Activated CD4-positive, alpha-beta T cell treated with anti-CD3 and anti-CD28 coated beads, Interleukin-2, amount 50 U/mL, for 1 hour (primary cell): ENCODE results near the gene ODAD3.
"Not testable (repeated sequence)": the region's sequence is repeated elsewhere in the genome, so short reads cannot be mapped to it uniquely, and the experiment has no call there.

Experiments used
- DNase-seq: peaks from one replicate; pipeline ENCODE4 v3.0.0-alpha.2; 2020

The ODAD3 gene

DNA sequence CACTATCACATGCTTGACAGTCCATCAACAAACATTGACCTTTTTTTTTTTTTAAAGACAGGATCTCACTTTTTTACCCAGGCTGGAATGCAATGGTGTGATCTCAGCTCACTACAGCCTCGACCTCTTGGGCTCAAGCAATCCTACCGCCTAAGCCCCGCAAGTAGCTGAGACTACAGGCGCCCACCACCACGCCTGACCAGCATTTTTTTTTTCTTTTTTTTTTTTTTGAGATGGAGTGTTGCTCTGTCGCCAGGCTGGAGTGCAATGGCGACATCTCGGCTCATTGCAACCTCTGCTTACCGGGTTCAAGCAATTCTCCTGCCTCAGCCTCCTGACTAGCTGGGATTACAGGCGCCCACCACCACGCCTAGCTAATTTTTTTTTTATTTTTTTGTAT is 24.0 kb upstream of the ODAD3 start:
- not testable (repeated sequence) for DNase-seq

DNA sequence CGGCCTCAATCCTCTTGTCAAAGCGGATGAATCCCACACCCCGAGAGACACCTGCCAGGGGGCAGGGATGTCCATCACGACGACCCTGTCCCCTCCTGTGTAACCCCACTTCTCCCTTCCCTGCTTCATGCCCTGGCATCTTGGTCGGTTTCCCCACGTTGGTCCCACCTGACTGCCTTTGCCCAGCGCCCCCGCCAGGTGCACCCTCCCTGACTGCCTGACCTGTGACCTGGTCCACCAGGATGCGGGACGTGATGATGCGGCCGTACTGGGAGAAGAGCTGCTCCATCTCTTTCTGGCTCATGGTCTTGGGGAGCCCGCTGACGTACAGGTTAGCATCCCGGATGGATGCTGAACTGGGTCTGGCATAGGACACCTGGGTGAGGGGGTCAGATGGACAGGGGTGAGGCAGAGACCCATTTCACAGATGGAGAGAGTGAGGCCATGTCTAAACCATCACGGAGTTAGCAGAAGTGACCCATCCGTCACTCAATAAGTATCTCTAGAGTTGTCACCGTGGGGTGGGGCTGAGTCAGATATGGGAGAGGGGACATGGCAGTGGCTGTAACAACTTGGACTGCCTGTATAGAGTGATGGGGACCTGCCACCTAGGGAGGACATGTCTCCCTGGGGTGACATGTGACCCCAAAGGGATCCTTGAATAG is 23.4 kb upstream of the ODAD3 start:
- no peak for DNase-seq

DNA sequence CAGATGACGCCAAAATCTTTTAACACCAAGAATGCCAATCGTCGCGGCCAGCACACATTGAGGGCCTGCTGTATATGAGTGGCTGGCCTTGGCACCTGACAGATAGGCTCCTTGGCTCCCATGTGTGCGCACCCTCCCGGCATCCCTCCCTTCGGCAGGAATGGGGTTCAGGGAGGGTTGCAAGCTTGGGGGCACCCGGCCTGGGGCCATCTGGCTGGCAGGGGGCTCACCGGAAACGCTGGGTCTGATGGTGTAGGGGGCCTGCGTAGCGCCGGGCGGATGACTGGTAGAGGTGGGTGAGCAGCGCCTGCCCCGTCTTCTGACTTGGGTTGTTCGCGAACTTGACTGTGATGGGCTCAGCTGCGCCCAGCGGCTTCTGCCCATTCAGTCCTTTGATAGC is 22.9 kb upstream of the ODAD3 start:
- no peak for DNase-seq

DNA sequence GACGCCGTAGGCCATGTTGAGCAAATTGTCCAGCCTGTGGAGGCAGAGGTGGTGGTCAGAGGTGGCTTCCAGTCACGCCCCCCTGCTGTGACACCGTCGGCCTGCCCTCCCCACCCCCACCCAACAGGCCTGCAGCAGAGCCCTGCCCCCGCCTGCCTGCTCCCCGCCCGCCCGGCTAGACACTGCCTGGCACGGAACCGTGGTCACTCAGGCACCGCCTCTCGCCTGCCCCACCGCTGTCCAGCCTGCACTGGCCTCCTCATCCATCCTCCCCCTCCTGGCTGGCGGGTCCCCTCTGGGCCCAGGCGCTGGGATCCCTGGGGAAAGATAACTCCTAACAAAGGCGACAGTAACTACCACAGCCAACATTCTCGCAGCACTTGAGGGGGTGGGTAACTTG is 22.2 kb upstream of the ODAD3 start:
- DNase-seq, result no peak

DNA sequence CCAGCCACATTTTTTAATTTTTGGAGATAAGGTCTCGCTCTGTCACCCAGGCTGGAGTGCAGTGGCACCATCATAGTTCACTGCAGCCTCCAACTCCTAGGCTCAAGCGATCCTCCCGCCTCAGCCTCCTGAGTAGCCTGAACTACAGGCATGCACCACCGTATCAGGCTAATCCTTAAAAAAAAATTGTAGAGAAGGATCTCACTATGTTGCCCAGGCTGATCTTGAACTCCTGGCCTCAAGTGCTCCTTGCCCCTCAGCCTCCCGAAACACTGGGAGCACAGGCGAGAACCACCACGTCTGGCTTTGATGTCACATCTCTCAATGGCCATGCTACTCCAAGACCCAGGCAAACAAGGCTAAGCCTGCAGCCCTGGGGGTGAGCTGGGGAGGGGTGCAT is 21.7 kb upstream of the ODAD3 start:
- DNase-seq, result no peak

DNA sequence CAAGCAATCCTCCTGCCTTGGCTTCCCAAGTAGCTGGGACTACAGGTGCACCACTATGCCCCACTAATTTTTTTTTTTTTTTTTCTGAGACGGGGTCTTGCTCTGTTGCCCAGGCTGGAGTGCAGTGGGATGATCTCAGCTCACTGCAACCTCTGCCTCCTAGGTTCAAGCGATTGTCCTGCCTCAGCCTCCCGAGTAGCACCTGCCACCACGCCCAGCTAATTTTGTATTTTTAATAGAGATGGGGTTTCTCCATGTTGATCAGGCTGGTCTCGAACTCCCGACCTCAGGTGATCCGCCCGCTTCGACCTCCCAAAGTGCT is 20.3 kb upstream of the ODAD3 start:
- DNase-seq, result not testable (repeated sequence)

DNA sequence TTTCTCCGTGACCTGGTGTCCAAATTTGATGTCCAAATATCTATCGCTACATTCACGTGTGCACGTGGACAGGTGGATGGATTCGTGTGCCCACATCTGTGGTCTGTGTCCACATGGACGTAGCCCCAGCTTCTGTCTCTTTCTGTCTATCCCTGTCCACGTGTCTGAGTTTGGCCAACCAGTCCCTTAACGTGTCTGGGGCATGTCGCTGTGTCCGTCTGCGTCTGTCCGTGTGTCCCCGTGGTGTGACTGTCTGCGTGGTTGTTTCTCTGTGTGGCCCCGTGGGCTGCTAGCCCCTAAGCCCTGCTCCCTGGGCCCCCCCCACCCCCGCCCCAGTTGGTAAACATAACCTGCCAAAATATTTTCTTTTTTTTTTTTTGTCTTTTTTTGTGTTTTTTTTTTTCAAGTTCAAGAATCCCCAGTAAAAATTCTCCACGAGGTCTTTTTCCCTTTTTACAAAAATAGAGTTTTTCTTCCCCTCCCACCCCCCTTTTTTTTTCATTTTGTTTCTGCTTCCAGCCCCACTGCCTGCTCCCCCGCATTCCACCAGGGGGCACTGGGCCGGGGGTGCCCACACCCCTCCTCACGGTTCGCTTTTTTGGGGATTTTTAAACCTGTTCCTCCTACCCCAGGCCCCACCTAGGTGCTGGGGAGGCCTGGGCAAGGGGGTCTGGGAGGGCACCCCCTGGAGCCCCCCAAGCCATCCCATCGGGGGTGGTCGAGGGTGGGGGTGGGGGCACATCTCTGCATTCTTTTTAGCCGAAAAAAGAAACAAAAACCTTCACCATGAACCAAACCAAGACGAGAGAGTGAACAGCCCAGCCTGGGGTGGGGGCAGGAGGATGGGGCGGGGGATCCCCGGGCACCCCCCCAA is 18.8 kb upstream of the ODAD3 start:
- peak; percentile 19 for DNase-seq

DNA sequence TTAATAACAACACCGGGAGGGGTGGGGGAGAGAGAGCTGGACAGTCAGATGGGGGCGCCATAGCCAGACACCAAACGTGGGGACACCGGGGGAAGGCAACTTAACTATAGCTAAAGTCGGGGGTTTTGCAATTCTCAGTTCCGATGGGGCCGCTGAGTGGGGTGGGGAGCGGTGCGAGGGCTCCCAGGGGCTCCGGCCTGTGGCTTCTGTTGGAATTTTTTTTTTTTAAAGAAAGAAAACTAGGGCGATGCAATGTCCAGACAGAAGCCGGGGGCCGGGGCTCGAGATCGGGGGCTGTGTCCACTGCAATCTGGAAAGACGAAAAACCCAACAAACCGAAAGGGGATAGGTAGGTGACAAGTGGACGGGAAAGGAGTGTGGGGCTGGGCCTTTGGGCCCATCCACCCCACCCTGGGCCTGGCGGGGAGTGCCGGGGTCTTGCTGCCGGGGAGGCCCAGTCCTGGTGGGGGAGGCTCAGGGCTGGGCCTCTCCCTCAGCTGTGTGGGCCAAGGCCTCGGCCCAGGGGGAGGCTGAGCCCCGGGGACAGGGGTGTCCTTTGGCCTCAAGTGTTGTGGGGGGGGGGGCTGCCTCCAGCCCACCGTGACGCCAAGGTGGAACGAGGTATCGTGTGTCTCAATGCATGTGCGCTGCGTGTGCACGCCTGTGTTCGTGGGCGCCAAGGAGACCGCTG is 17.8 kb upstream of the ODAD3 start:
- no peak for DNase-seq

DNA sequence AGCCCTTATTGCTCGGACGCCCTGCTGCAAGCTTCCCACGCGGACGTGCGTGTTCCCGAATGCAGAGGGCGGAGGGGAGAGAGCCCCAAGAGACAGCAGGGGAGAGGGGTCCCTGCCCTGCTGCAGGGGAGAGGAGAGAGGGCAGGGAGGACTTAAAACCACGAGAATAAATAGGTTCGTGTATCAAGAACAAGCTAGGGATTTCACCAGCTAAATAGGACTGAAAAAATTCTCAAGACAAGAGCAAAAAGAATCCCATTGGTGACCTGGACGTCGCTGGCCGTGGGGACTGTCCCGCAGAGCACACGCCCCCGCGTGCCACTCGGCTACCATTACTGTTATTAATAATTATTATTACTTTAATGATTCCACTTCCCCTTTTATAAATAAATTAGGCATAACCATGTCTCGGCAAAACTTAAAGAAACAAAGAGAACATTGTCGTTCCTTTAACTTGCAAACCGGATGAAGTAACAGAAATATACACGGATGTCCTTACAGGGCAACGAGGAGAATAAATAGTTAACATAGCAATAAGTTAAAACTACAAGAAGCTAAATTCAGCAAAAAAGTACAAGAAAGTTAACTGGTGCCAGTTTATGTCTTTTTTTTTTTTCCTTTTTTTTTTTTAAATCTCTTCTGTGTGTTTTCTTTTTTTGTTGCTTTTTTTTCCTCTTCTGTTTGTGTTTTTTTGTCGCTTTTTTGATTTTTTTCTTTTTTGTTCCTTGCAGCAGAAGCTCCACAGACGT is 17.1 kb upstream of the ODAD3 start:
- DNase-seq, result no peak

DNA sequence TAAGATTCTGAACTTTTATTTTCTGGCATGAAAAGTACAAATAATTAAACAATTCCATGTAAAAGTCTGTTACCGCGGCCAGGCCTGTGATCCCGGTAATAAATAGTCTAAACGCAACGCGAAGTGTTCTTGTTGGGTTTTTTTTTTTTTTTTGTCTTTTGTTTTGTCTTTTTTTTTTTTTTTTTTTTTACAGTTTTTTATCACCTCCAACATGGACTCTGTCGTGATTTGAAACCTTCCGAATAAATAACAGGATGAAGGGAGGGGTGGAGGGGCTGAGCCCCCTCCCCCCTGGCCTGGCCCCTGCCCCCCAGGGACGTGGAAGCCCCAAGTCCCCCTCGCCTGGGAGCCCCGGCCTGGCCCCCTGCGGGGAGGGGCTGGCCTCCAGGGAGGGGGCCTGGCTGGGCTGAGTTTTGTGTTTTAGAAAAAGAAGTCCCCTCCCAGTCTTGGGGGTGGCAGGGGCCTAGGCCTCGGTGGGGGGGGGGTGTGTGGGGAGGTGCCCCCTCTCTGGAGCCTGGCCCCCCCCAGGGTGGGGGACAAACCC is 16.5 kb upstream of the ODAD3 start:
- no peak for DNase-seq

DNA sequence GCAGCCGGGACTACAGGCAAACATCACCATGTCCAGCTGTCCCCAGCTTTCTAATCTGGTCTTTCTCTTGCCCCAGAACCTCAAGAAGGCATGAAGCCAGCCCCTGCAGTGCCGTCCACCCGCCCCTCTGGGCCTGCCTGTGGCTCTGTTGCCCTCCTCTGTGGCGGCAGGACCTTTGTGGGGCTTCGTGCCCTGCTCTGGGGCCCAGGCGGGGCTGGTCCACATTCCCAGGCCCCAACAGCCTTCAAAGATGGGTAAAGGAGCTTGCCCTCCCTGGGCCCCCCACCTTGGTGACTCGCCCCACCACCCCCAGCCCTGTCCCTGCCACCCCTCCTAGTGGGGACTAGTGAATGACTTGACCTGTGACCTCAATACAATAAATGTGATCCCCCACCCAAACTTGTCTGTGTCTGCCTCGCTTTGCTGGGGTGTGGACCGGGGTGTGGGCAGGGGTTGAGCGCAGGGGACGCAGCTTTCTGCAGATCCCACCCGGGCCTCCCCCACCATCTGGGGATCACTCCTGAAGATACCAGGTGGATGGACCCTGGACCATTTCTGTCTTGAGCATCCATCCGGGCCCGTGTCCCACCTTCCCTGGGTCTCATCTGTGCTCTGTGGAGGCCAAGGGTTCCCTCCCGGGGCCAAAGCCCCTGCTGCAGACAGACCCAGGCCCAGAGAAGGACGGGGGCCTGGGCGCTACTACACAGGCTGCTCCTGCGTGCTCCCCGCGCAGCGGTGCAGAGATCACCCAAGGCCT is 15.8 kb upstream of the ODAD3 start:
- no peak for DNase-seq

DNA sequence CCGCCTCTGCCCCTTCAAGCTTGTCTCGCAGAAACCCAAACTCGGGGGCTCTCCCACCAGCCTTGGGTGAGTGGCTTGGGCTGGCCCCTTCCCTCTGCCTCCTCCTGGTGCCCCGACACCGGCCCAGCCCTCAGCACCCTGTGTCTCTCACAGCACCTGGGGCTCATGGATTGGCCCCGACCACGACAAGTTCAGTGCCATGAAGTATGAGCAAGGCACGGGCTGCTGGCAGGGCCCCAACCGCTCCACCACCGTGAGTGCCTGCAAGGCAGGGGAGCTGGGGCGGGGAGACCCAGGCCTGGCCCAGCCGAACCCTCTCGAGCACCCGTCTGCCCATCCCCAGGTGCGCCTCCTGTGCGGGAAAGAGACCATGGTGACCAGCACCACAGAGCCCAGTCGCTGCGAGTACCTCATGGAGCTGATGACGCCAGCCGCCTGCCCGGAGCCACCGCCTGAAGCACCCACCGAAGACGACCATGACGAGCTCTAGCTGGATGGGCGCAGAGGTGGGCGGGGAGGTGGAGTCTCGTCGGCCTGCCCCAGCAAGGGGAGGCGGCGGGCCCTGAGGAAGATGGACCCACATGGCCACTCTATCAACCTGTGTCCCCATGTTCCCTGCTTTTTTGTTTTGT is 14.1 kb upstream of the ODAD3 start:
- no peak for DNase-seq

DNA sequence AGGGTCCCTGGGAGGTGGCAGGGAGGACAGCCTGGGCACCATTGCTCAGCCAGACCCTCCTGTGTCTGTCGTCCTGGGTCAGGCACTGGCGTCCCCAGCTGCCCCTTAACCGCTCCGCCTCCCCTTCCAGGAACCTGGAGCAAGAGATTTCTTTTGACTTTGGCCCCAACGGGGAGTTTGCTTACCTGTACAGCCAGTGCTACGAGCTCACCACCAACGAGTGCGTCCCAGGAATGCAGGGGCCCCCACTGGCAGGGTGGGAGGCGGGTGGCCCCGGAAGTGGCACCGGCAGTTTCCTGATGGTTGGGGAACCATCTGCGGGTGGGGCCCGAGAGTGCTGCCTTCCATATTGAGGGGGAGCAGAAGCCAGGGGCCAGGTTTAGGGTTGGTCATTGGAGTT is 13.5 kb upstream of the ODAD3 start:
- no peak for DNase-seq

DNA sequence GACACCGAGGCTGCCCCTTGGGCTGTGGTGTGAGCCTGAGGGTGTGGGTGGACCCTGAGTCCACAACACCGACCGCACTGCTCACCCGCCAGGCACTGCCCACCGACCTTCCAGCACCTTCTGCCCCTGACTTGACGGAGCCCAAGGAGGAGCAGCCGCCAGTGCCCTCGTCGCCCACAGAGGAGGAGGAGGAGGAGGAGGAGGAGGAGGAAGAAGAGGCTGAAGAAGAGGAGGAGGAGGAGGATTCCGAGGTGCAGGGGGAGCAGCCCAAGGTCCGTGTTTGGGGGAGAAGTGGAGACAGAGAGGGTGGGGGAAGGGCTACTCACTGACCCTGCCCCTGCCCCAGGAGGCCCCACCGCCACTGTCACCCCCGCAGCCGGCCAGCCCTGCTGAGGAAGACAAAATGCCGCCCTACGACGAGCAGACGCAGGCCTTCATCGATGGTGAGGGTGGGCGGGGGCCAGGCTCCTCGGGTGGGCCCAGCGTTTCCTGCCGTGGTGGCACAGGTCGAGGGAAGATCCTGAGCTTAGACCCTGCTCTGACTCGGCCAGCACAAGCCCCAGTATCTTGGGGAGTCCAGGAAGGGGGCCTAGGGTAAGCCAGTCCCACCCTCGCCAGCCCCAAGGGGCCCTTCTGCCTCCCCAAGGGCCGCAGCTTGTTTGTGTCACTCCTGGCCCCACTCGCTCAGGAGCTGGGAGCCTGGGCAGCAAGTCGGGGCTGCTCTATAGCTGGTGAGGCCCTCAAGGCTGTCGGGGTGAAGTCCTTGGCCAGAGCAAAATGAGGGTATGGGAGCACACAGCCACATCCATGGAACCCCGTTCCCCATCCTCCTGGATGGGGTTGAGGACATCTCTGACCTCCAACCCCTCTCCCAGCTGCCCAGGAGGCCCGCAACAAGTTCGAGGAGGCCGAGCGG is 12.7 kb upstream of the ODAD3 start:
- DNase-seq, result no peak

DNA sequence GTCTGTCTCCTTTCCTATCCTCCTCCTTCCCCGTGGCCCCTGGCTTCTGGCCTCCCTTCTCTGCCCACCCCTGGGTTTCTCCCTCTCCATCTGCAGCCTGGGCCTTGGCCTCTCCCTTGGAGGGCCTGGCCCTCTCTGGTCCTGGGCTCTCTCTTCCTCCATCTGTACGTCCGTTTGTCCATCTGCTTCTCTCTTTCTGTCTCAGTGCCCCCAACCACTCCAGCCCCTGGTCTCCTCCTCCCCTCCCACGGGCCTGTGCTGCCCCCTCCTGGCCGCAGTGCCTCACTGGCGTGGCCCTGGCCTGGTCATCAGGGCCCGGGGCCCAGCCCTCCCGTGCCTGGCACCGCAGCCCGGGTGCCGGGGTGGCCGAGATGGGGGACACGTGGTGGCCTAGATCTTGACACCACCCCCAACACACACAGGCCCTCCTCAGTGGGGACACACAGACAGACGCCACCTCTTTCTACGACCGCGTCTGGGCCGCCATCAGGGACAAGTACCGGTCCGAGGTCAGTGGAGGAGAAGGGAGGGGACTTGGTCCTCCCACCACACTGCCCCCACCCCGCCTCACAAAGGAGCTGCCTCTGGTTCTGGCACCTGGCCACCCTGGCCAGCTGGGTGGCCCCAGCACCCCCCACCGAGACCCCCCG is 11.9 kb upstream of the ODAD3 start:
- peak; percentile 51 for DNase-seq

DNA sequence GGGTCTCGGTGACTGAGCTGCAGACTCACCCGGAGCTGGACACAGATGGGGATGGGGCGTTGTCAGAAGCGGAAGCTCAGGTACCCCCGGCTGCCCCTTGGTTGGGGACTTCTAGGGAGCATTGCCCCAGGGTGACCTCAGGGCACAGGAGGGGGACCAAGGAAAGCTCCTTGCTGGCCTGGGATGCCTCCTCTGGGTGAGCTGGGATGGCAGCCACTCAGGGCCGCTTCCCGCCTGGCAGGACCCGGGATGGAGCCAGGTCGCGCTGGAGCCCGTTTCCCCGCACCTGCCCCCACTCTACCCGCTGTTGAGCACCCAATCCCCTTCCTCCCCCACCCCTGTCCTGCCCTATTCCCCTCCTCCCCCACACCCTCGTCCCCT is 11.3 kb upstream of the ODAD3 start:
- no peak for DNase-seq

DNA sequence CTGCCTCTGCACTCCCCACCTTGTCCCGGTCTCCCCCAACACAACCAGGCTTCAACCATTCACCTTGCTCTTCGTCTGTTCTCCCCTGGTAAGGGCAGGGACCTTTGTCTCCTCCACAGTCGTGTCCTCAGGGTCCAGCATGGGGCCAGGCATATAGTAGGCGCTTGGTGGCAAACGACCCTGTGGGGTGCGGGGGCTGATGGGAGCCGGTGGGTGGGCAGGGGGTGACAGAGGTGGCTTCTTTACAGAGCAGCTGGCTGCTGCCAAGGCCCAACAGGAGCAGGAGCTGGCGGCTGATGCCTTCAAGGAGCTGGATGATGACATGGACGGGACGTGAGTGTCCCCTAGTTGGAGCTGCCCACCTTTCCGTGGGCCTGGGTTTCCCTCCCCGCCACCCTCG is 10.2 kb upstream of the ODAD3 start:
- no peak for DNase-seq

DNA sequence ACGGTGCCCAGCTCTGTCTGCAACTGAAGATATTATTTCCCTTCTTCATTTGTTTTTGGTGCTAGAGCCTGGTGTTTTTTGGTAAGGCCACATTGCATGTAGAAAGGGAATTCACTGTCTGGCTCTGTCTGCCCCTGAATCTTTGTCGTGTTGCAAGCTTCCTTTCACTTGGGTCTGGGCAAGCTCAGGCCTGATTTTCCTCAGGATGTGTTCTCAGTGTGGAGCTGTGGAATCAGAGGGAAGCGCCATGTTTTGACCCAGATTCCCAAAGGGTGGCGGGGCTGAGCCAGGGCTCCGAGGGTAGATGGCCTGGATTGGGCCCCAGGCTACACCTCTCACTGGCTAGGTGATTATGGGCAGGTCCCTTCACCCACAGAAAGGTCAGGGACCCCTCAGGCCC is 9.1 kb upstream of the ODAD3 start:
- DNase-seq, result no peak

DNA sequence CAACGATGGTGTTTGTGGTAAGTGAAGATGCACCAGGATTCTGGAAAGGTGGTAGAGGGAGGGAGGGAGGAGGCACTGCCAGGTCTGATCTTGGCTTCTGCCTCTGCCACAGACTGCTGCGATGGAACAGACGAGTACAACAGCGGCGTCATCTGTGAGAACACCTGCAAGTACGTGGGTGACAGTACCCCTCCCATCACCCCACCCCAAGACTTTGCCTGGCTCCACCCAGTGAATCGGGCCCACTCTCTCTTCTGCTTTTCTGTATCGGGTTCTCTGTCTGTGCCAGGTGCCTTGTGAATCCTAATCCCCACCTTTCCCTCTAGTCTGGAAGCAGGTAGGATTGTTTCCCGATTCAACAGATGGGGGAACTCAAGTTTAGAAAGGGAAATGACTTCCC is 3.0 kb upstream of the ODAD3 start:
- DNase-seq, result no peak

DNA sequence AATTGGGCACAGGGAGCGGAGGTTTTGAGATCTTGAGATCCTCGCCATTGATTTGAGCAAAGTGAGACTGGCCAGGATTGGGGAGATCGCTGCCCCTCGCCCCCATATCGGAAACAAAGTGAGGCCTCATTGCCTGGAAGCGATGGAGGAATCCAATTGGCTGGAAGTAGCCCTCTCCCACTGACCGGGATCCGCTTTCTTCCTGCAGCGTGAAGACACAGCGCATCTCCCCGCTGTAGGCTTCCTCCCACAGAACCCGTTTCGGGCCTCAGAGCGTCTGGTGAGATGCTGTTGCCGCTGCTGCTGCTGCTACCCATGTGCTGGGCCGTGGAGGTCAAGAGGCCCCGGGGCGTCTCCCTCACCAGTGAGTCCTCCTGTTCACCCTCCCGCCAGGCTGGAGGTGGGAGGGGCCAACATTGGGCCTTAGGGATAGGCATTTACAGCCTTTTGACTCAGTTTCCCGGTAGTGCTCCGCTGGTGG is 952 bp upstream of the ODAD3 start:
- no peak for DNase-seq
